ENCODE measurements around the gene SYTL1.

DNA sequence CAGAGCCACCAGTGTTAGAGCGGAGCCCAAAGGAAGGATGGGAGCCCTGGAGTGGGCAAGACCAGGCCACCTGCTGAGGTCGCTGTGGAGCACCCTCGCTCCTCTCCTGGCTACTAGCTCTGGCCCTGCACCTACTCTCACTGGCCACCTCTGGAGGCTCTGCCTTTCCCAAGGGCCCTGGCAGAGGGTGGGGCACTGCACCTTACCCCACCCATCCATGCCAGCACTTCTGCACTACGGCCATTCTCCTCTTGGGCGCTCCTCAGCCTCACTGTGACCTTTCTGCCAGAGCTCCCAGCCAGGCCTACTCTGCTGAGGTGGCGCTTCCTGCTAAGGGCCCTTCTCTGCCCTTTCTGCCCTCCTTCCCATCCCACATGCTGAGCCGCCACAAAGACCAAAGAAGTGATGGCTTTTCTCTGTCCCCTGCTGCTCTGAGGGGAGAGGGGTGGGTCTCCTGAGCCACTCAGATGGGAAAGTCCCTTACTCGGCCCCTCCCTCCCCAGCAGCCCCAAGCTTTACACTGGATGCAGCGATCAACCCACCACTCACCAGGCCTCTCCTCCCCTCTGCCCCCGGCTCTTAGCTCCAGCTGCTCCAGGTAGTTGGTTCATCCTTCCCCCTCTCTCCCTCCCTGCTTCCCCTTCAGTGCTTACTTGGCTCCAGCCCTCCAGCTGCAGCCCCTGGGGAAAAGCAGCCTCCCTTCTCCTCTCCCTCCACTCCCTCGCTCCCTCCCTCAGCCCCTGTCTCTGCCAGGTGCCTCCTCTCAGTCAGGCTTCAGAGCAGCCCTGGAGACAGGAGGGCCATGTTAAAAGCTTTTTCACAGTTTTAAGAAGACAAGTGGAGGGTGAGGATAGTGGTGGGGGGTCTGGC is 34.7 kb upstream of the SYTL1 start:
- TF ChIP-seq, protein P1, sequence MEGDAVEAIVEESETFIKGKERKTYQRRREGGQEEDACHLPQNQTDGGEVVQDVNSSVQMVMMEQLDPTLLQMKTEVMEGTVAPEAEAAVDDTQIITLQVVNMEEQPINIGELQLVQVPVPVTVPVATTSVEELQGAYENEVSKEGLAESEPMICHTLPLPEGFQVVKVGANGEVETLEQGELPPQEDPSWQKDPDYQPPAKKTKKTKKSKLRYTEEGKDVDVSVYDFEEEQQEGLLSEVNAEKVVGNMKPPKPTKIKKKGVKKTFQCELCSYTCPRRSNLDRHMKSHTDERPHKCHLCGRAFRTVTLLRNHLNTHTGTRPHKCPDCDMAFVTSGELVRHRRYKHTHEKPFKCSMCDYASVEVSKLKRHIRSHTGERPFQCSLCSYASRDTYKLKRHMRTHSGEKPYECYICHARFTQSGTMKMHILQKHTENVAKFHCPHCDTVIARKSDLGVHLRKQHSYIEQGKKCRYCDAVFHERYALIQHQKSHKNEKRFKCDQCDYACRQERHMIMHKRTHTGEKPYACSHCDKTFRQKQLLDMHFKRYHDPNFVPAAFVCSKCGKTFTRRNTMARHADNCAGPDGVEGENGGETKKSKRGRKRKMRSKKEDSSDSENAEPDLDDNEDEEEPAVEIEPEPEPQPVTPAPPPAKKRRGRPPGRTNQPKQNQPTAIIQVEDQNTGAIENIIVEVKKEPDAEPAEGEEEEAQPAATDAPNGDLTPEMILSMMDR (IDR thresholded peaks at IDR 0.05; ENCODE audit: low read depth, low read length): no peak
- TF ChIP-seq MYC (IDR thresholded peaks at IDR 0.05; ENCODE audit: low read depth, low read length) (no peak), POLR2A (IDR thresholded peaks at IDR 0.05; ENCODE audit: extremely low read depth, insufficient read length) (no peak)
- TF ChIP-seq, protein P2, sequence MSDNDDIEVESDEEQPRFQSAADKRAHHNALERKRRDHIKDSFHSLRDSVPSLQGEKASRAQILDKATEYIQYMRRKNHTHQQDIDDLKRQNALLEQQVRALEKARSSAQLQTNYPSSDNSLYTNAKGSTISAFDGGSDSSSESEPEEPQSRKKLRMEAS (IDR thresholded peaks at IDR 0.05; ENCODE audit: low read depth, low read length): no peak
